A549 (cell line): ENCODE data around the gene TM7SF3. TPM values are rescaled to one million over a fixed set of nuclear protein-coding genes. Genes with fewer than 3 reads are reported as not detected.

Experiments used
- ATAC-seq, 2 experiments: fragments of 200-7000 bp in 1 of 2; fragments of >200 bp in 1 of 2; cut with Nextera tagmentation in 1 of 2; cut with Tn5 transposase in 1 of 2; 3 replicates each; pipeline versions ENCODE4 v1.8.0 to v1.9.1; 2018 to 2020; ENCODE audit warnings: mild to moderate bottlenecking in 1 of 2, moderate library complexity in 1 of 2
- CTCF ChIA-PET: fragments of 300-600 bp; sonication (Branson Sonifier 250); formaldehyde crosslinking; extraction: SDS; loops from one replicate; lab custom pipeline; 2021; ENCODE audit warnings: antibody characterized with exemption, inconsistent platforms; lab: Yijun Ruan, JAX
- POLR2A ChIA-PET: fragments of 350-600 bp; formaldehyde crosslinking; extraction: SDS; loops from one replicate; lab custom pipeline; 2021; ENCODE audit warnings: antibody characterized with exemption, inconsistent platforms; lab: Yijun Ruan, JAX
- DNase-seq, 2 experiments: peaks; one replicate each; pipeline versions ENCODE4 v3.0.0 to v3.0.0-alpha.2; 2011 to 2016; ENCODE audit warnings: low read depth in 1 of 2, low spot score in 1 of 2
- FAIRE-seq: peaks from 2 replicates; lab custom pipeline; 2011; peaks lifted over from hg19 to GRCh38; lab: Jason Lieb, UNC
- H3K27ac ChIP-seq, 2 experiments: fragments of >200 bp; sonication (Bioruptor Twin); formaldehyde crosslinking; 3 replicates each; pipeline ENCODE4 v1.5.1; 2016 to 2017
- H3K4me1 ChIP-seq: fragments of >200 bp; sonication (Bioruptor Twin); formaldehyde crosslinking; 3 replicates; pipeline ENCODE4 v1.6.1; 2016
- H3K4me2 ChIP-seq: fragments of >200 bp; sonication (Bioruptor Twin); formaldehyde crosslinking; 3 replicates; pipeline ENCODE4 v1.6.1; 2016
- H3K4me3 ChIP-seq: fragments of >200 bp; sonication (Bioruptor Twin); formaldehyde crosslinking; 3 replicates; pipeline ENCODE4 v1.5.1; 2016
- H3K9me3 ChIP-seq: fragments of >200 bp; sonication (Bioruptor Twin); formaldehyde crosslinking; 3 replicates; pipeline ENCODE4 v1.6.1; 2016
- CBX2 ChIP-seq: fragments of 200-600 bp; sonication (generic); IDR thresholded peaks from 2 replicates; pipeline ENCODE4 v1.6.1; 2016; ENCODE audit warnings: low read depth, mild to moderate bottlenecking, borderline replicate concordance
- CBX8 ChIP-seq: fragments of 200-600 bp; sonication (generic); IDR thresholded peaks from 2 replicates; pipeline ENCODE4 v1.6.1; 2016
- CHD2 ChIP-seq: fragments of 150-350 bp; IDR thresholded peaks from 2 replicates; pipeline ENCODE4 v1.6.1; 2014; ENCODE audit warnings: low read length; ENCODE audit not compliant: partially characterized antibody
- EHF ChIP-seq: fragments of 250-450 bp; sonication (Bioruptor Pico); IDR thresholded peaks from 2 replicates; pipeline ENCODE4 v1.5.0; 2020; ENCODE audit warnings: mild to moderate bottlenecking
- ELK1 ChIP-seq: fragments of 150-350 bp; IDR thresholded peaks from 2 replicates; pipeline ENCODE4 v1.6.1; 2014; ENCODE audit warnings: low read depth, mild to moderate bottlenecking, low read length
- EP300 ChIP-seq, 2 experiments: fragments of >200 bp; sonication (Bioruptor Twin); formaldehyde crosslinking; IDR thresholded peaks; 2 replicates in 1 of 2; 3 replicates in 1 of 2; pipeline ENCODE4 v1.6.1; 2016 to 2017
- FOSB ChIP-seq: fragments of 250-450 bp; sonication (Bioruptor Pico); IDR thresholded peaks from 2 replicates; pipeline ENCODE4 v1.5.0; 2020; ENCODE audit warnings: mild to moderate bottlenecking, moderate library complexity
- FOSL2 ChIP-seq, 2 experiments: fragments of 450-650 bp in 1 of 2; fragments of >200 bp in 1 of 2; sonication (Bioruptor Twin) in 1 of 2; formaldehyde crosslinking; IDR thresholded peaks; 2 replicates each; pipeline versions ENCODE4 v1.5.0 to v1.6.1; 2016 to 2020; ENCODE audit warnings: mild to moderate bottlenecking in 1 of 2, moderate library complexity in 1 of 2
- FOXS1 ChIP-seq: fragments of 250-450 bp; sonication (Bioruptor Pico); IDR thresholded peaks from 2 replicates; pipeline ENCODE4 v1.5.0; 2020; ENCODE audit warnings: mild to moderate bottlenecking, moderate library complexity
- HES2 ChIP-seq: fragments of >200 bp; sonication (Bioruptor Twin); formaldehyde crosslinking; IDR thresholded peaks from 2 replicates; pipeline ENCODE4 v1.6.1; 2016
- HEYL ChIP-seq: fragments of 250-450 bp; sonication (Bioruptor Pico); IDR thresholded peaks from 2 replicates; pipeline ENCODE4 v1.8.0; 2021; ENCODE audit warnings: mild to moderate bottlenecking, moderate library complexity
- HOXB13 ChIP-seq: fragments of 250-450 bp; sonication (Bioruptor Pico); IDR thresholded peaks from 2 replicates; pipeline ENCODE4 v1.5.0; 2020; ENCODE audit warnings: low read depth, mild to moderate bottlenecking, moderate library complexity
- JUNB ChIP-seq: fragments of >200 bp; sonication (Bioruptor Twin); formaldehyde crosslinking; IDR thresholded peaks from 2 replicates; pipeline ENCODE4 v1.6.1; 2016
- KDM1A ChIP-seq: fragments of 200-600 bp; sonication (generic); IDR thresholded peaks from 2 replicates; pipeline ENCODE4 v1.6.1; 2016; ENCODE audit warnings: low read depth, mild to moderate bottlenecking
- MAZ ChIP-seq: fragments of 150-350 bp; IDR thresholded peaks from 2 replicates; pipeline ENCODE4 v1.6.1; 2014; ENCODE audit warnings: antibody characterized with exemption, low read depth, low read length, borderline replicate concordance
- MYC ChIP-seq: IDR thresholded peaks from 2 replicates; pipeline ENCODE4 v1.6.1; 2012; ENCODE audit warnings: mild to moderate bottlenecking, inconsistent platforms, low read length, improper control_type of control experiment, borderline replicate concordance
- NPAS2 ChIP-seq: fragments of 250-450 bp; sonication (Bioruptor Pico); IDR thresholded peaks from 2 replicates; pipeline ENCODE4 v1.8.0; 2022; ENCODE audit warnings: mild to moderate bottlenecking, moderate library complexity, borderline replicate concordance
- NR3C1 ChIP-seq: fragments of >200 bp; sonication (Bioruptor Twin); formaldehyde crosslinking; IDR thresholded peaks from 3 replicates; pipeline ENCODE4 v1.6.1; 2017
- POLR2A ChIP-seq: IDR thresholded peaks from 2 replicates; pipeline ENCODE4 v1.6.1; 2012; ENCODE audit warnings: mild to moderate bottlenecking, low read length
- POLR2AphosphoS2 ChIP-seq: conservative IDR thresholded peaks from 2 replicates; pipeline ENCODE4 v1.6.1; 2012; ENCODE audit warnings: low read length, improper control_type of control experiment, inconsistent platforms
- RFX5 ChIP-seq: fragments of 450-650 bp; IDR thresholded peaks from 2 replicates; pipeline ENCODE4 v1.7.1; 2014; ENCODE audit warnings: antibody characterized with exemption, mild to moderate bottlenecking, moderate library complexity
- RNF2 ChIP-seq: fragments of 200-600 bp; sonication (generic); IDR thresholded peaks from 2 replicates; pipeline ENCODE4 v1.6.1; 2016; ENCODE audit warnings: low read depth, mild to moderate bottlenecking, antibody characterized with exemption, moderate library complexity, borderline replicate concordance
- SMC3 ChIP-seq: fragments of >200 bp; sonication (Bioruptor Twin); formaldehyde crosslinking; IDR thresholded peaks from 3 replicates; pipeline ENCODE4 v1.6.1; 2018; ENCODE audit warnings: inconsistent platforms
- SREBF2 ChIP-seq: fragments of 450-650 bp; IDR thresholded peaks from 2 replicates; pipeline ENCODE4 v1.6.1; 2014; ENCODE audit warnings: mild to moderate bottlenecking, moderate library complexity
- ZC3H11A ChIP-seq: fragments of 450-650 bp; IDR thresholded peaks from 2 replicates; pipeline ENCODE4 v1.6.1; 2014; ENCODE audit warnings: antibody characterized with exemption, mild to moderate bottlenecking
- ZFP36 ChIP-seq: fragments of 450-650 bp; IDR thresholded peaks from 2 replicates; pipeline ENCODE4 v1.6.1; 2014; ENCODE audit warnings: borderline replicate concordance; ENCODE audit not compliant: partially characterized antibody
- ZNF302 ChIP-seq: fragments of 250-450 bp; sonication (Bioruptor Pico); IDR thresholded peaks from 2 replicates; pipeline ENCODE4 v1.9.0; 2021; ENCODE audit warnings: inconsistent platforms, mild to moderate bottlenecking, moderate library complexity
- WGBS: methylation state at CpG from one replicate; pipeline ENCODE4 v1.1.6; 2017; ENCODE audit errors: missing lambda C conversion rate; 5-methylcytosine and 5-hydroxymethylcytosine counted together
- polyA plus RNA-seq, 4 experiments: library from polyadenylated mRNA; depleted of rRNA in 3 of 4; stranded (reverse); fragments of >200 nt; fragmentation: RNase III in 1 of 4; extraction: RNeasy Plus Mini Kit Qiagen cat#74134 plus additional on column Dnase treatment in 1 of 4; gene quantifications; 2 replicates in 3 of 4; 3 replicates in 1 of 4; pipeline ENCODE4 v1.2.3, GENCODE V29; 2011 to 2017
- TF ChIP-seq, protein P1 (sequence below): fragments of >200 bp; sonication (Bioruptor Twin); formaldehyde crosslinking; IDR thresholded peaks from 3 replicates; pipeline ENCODE4 v1.5.1; 2016
- TF ChIP-seq, protein P2 (sequence below): fragments of >200 bp; sonication (Bioruptor Twin); formaldehyde crosslinking; IDR thresholded peaks from 3 replicates; pipeline ENCODE4 v1.6.1; 2016

Gene TM7SF3
- polyA plus RNA-seq, 2 of the 4 experiments (the other 2 are of a cell fraction), result 67.8 to 177 TPM

DNA sequence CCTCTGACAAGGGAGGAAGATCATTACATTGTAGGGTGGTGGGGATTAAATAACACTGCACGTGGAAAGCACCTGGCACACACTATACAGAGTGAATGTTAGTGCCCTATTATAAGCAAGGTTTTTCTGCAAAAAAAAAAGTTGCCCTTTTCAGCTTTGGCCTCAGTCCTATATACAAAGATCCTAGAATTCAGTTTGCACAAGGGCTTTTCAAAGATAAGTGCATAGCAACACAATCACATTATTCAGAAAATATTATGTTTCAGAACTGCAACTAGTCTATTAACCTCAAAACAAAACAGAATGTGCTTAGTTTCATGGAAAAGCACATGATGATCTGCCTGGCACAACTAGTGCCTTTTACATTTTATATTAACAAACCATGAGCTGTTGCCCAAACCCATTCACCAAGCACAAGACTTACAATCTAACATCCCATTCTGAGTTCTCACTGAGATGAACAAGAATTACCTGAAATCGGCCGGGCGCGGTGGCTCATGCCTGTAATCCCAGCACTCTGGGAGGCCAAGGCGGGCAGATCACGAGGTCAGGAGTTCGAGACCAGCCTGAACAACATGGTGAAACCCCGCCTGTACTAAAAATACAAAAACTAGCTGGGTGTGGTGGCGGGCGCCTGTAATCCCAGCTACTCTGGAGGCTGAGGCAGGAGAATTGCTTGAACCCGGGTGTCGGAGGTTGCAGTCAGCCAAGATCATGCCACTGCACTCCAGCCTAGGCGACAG, 1.8 kb downstream of the TM7SF3 start (continued):
- TF ChIP-seq MYC (no peak), MAZ (no peak)

DNA sequence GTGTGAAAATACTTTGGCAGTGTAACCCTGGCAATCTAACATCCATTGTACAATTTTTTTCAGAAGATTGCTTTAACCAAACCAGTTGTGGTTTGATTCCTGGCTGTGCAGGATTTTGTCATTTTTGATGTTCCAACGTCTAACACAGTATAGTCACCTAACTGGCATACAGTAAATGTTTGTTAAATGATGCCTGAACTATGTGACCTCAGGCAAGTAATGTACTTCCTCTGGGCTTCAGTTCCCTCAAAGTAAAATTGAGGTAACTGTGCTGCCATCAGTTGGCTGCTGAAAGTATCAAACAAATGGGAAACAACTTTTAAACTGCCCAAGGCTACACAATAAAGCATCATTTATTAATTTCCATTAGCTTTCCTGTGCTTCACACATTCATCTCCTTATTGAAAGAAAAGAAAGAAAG, 4.3 kb downstream of the TM7SF3 start:
- 13% methylated on average over 1 of the region's 1 CpG for WGBS

GRCh38 chr12:27008081-27008480, 6.1 kb downstream of the TM7SF3 start:
- H3K9me3 ChIP-seq, result no peaks in the 10 kb centered on the region
- peaks cover 49% of the 10 kb centered on the region for H3K4me1 ChIP-seq
- H3K4me3 ChIP-seq, result no peak overlapping the region
- no peak for DNase-seq
- CTCF ChIA-PET, result no interaction called here
- TF ChIP-seq FOSL2 (IDR thresholded peaks at IDR 0.05) (no peak), FOSL2 (CRISPR knock-in tag; IDR thresholded peaks at IDR 0.05) (no peak), FOSB (no peak), ZC3H11A (no peak), SREBF2 (no peak), CBX2 (no peak), EP300 (IDR thresholded peaks at IDR 0.05) (no peak), ZFP36 (no peak), FOXS1 (CRISPR knock-in tag) (no peak), NR3C1 (no peak), RFX5 (no peak), MAZ (no peak), ELK1 (no peak), HES2 (no peak), NPAS2 (CRISPR knock-in tag) (no peak)
- TF ChIP-seq, protein P1, sequence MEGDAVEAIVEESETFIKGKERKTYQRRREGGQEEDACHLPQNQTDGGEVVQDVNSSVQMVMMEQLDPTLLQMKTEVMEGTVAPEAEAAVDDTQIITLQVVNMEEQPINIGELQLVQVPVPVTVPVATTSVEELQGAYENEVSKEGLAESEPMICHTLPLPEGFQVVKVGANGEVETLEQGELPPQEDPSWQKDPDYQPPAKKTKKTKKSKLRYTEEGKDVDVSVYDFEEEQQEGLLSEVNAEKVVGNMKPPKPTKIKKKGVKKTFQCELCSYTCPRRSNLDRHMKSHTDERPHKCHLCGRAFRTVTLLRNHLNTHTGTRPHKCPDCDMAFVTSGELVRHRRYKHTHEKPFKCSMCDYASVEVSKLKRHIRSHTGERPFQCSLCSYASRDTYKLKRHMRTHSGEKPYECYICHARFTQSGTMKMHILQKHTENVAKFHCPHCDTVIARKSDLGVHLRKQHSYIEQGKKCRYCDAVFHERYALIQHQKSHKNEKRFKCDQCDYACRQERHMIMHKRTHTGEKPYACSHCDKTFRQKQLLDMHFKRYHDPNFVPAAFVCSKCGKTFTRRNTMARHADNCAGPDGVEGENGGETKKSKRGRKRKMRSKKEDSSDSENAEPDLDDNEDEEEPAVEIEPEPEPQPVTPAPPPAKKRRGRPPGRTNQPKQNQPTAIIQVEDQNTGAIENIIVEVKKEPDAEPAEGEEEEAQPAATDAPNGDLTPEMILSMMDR, result no peak
- TF ChIP-seq, all 56 proteins: peak for 0
- no peak overlapping the region for H3K27ac ChIP-seq
- POLR2A ChIA-PET, result no interaction called here
- FAIRE-seq, result no peak
- H3K4me2 ChIP-seq, result no peak overlapping the region
- 88% methylated on average over 5 of the region's 5 CpGs for WGBS
- no peak for ATAC-seq

More for the DNA sequence above, 4.3 kb downstream of the TM7SF3 start:
- ChIA-PET CTCF (interaction anchor here (1.9 kb wide), 1 partner anchor 8 kb away, joined by 7 read pairs; no protein-coding TSS in a partner anchor), POLR2A (no interaction called here)
- TF ChIP-seq RNF2 (no peak), EP300 (IDR thresholded peaks at IDR 0.05) (no peak), CHD2 (no peak), EHF (CRISPR knock-in tag) (no peak), ZNF302 (no peak), KDM1A (no peak), NPAS2 (CRISPR knock-in tag) (no peak), NR3C1 (no peak), CBX8 (no peak), HEYL (CRISPR knock-in tag) (no peak), SMC3 (no peak), POLR2AphosphoS2 (no peak), JUNB (no peak), SREBF2 (no peak), HOXB13 (CRISPR knock-in tag) (no peak), POLR2A (no peak)
- TF ChIP-seq, protein P2, sequence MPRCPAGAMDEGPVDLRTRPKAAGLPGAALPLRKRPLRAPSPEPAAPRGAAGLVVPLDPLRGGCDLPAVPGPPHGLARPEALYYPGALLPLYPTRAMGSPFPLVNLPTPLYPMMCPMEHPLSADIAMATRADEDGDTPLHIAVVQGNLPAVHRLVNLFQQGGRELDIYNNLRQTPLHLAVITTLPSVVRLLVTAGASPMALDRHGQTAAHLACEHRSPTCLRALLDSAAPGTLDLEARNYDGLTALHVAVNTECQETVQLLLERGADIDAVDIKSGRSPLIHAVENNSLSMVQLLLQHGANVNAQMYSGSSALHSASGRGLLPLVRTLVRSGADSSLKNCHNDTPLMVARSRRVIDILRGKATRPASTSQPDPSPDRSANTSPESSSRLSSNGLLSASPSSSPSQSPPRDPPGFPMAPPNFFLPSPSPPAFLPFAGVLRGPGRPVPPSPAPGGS, result no peak
- TF ChIP-seq, protein P1, result no peak
- FAIRE-seq, result no peak
- Histone ChIP-seq H3K4me3 (no peak overlapping the region), H3K27ac (no peak overlapping the region), H3K9me3 (no peaks in the 10 kb centered on the region), H3K4me1 (peaks cover 52% of the 10 kb centered on the region), H3K4me2 (no peak overlapping the region)
- ATAC-seq, result no peak
- no peak for DNase-seq
